SK-N-SH (cell line): Measurements from ENCODE around the gene VMP1. TPM values are rescaled to one million over a fixed set of nuclear protein-coding genes. Genes with fewer than 3 reads are reported as not detected.

Experiments used
- CTCF ChIA-PET: fragments of 300-600, 350-600 bp; formaldehyde crosslinking; extraction: SDS; loops from one replicate; lab custom pipeline; 2021; lab: Yijun Ruan, JAX
- POLR2A ChIA-PET: fragments of 350-600 bp; sonication (Branson Sonifier 250); formaldehyde crosslinking; extraction: SDS; loops from one replicate; lab custom pipeline; 2020; ENCODE audit warnings: antibody characterized with exemption, inconsistent platforms; lab: Yijun Ruan, JAX
- DNase-seq: peaks from one replicate; pipeline ENCODE4 v3.0.0; 2012
- H2AFZ ChIP-seq: fragments of 200-600 bp; sonication (generic); 2 replicates; pipeline ENCODE4 v1.8.1; 2016; ENCODE audit warnings: antibody characterized with exemption, mild to moderate bottlenecking, low read depth
- H3F3A ChIP-seq: fragments of 200-600 bp; sonication (generic); replicated peaks from 2 replicates; pipeline ENCODE3; 2016; ENCODE audit warnings: antibody characterized with exemption, mild to moderate bottlenecking; ENCODE audit not compliant: insufficient read depth
- H3K27ac ChIP-seq, 2 experiments: fragments of 200-500 bp in 1 of 2; fragments of 200-600 bp in 1 of 2; sonication (Bioruptor generic) in 1 of 2; sonication (generic), shearing (Covaris generic) in 1 of 2; 2 replicates each; pipeline versions ENCODE4 v1.5.1 to v1.6.1; 2014 to 2016; ENCODE audit warnings: low read depth in 2 of 2, inconsistent platforms in 1 of 2, low read length in 1 of 2, mild to moderate bottlenecking in 1 of 2, mixed read lengths in 1 of 2
- H3K27me3 ChIP-seq: fragments of 200-600 bp; sonication (generic), shearing (Covaris generic); 2 replicates; pipeline ENCODE4 v1.6.1; 2016; ENCODE audit warnings: mixed run types; ENCODE audit not compliant: insufficient read depth
- H3K36me3 ChIP-seq, 2 experiments: fragments of 200-500 bp in 1 of 2; fragments of 200-600 bp in 1 of 2; sonication (Bioruptor generic) in 1 of 2; sonication (generic) in 1 of 2; replicated peaks in 1 of 2; 2 replicates each; pipeline versions ENCODE3 to v1.5.1; 2014 to 2016; ENCODE audit warnings: low read length in 1 of 2, mild to moderate bottlenecking in 1 of 2; ENCODE audit not compliant: insufficient read depth in 2 of 2, control insufficient read depth in 1 of 2
- H3K4me1 ChIP-seq, 2 experiments: fragments of 200-500 bp in 1 of 2; fragments of 200-600 bp in 1 of 2; sonication (Bioruptor generic) in 1 of 2; sonication (generic), shearing (Covaris generic) in 1 of 2; 2 replicates each; pipeline versions ENCODE4 v1.5.1 to v1.6.1; 2014 to 2016; ENCODE audit warnings: low read depth in 1 of 2, low read length in 1 of 2, mixed run types in 1 of 2; ENCODE audit not compliant: insufficient read depth in 2 of 2, control insufficient read depth in 1 of 2
- H3K4me2 ChIP-seq: fragments of 200-600 bp; sonication (generic), shearing (Covaris generic); 2 replicates; pipeline ENCODE4 v1.6.1; 2017; ENCODE audit warnings: mixed run types
- H3K4me3 ChIP-seq, 2 experiments: fragments of 200-500 bp in 1 of 2; fragments of 200-600 bp in 1 of 2; sonication (Bioruptor generic) in 1 of 2; sonication (generic), shearing (Covaris generic) in 1 of 2; 2 replicates each; pipeline versions ENCODE4 v1.5.1 to v1.8.1; 2014 to 2016; ENCODE audit warnings: low read depth in 2 of 2, inconsistent platforms in 1 of 2, low read length in 1 of 2, mild to moderate bottlenecking in 1 of 2, mixed read lengths in 1 of 2, moderate library complexity in 1 of 2
- H3K79me2 ChIP-seq: fragments of 200-600 bp; sonication (generic); 2 replicates; pipeline ENCODE4 v1.8.1; 2017; ENCODE audit warnings: mild to moderate bottlenecking; ENCODE audit not compliant: insufficient read depth
- H3K9ac ChIP-seq: fragments of 200-600 bp; sonication (generic); 2 replicates; pipeline ENCODE4 v1.6.1; 2017; ENCODE audit warnings: mixed run types
- H3K9me2 ChIP-seq: fragments of 200-600 bp; sonication (generic); 2 replicates; pipeline ENCODE4 v1.6.1; 2017; ENCODE audit warnings: mixed run types
- H3K9me3 ChIP-seq: fragments of 200-600 bp; sonication (generic); 2 replicates; pipeline ENCODE4 v1.6.1; 2017; ENCODE audit warnings: mixed run types, mild to moderate bottlenecking, moderate library complexity
- H4K20me1 ChIP-seq: fragments of 200-600 bp; sonication (generic); 2 replicates; pipeline ENCODE4 v1.6.1; 2017; ENCODE audit warnings: mild to moderate bottlenecking, mixed run types; ENCODE audit not compliant: insufficient read depth
- CHD2 ChIP-seq: fragments of 150-350 bp; IDR thresholded peaks from 2 replicates; pipeline ENCODE4 v1.6.1; 2018; ENCODE audit warnings: low read length; ENCODE audit not compliant: partially characterized antibody
- ELF1 ChIP-seq: IDR thresholded peaks from 2 replicates; pipeline ENCODE4 v1.4.0; 2012
- EZH2phosphoT487 ChIP-seq: fragments of 200-600 bp; sonication (generic); IDR thresholded peaks from 2 replicates; pipeline ENCODE4 v1.6.1; 2017; ENCODE audit warnings: low read depth, mixed run types, mild to moderate bottlenecking, antibody characterized with exemption, moderate library complexity, borderline replicate concordance
- FOSL2 ChIP-seq: IDR thresholded peaks from 2 replicates; pipeline ENCODE4 v1.4.0; 2012; ENCODE audit warnings: low read depth, mild to moderate bottlenecking, moderate library complexity, borderline replicate concordance
- FOXM1 ChIP-seq: IDR thresholded peaks from 2 replicates; pipeline ENCODE4 v1.4.0; 2012; ENCODE audit warnings: low read depth, mild to moderate bottlenecking
- GABPA ChIP-seq: IDR thresholded peaks from 2 replicates; pipeline ENCODE4 v1.4.0; 2012; ENCODE audit warnings: low read depth, mild to moderate bottlenecking
- JUND ChIP-seq: IDR thresholded peaks from 2 replicates; pipeline ENCODE4 v1.4.0; 2012
- MXI1 ChIP-seq: IDR thresholded peaks from 2 replicates; pipeline ENCODE4 v1.6.1; 2012; ENCODE audit warnings: mild to moderate bottlenecking, low read depth, low read length, improper control_type of control experiment
- NRF1 ChIP-seq: IDR thresholded peaks from 2 replicates; pipeline ENCODE4 v1.6.1; 2012; ENCODE audit warnings: low read depth, mild to moderate bottlenecking, low read length
- POLR2AphosphoS5 ChIP-seq: IDR thresholded peaks from 2 replicates; pipeline ENCODE4 v1.6.1; 2012; ENCODE audit warnings: low read depth, low read length
- RCOR1 ChIP-seq: fragments of 150-350 bp; IDR thresholded peaks from 2 replicates; pipeline ENCODE4 v1.6.1; 2017; ENCODE audit warnings: antibody characterized with exemption, low read length
- RFX5 ChIP-seq: IDR thresholded peaks from 2 replicates; pipeline ENCODE4 v1.6.1; 2012; ENCODE audit warnings: mild to moderate bottlenecking, improper control_type of control experiment, low read length
- RXRA ChIP-seq: IDR thresholded peaks from 2 replicates; pipeline ENCODE4 v1.4.0; 2012; ENCODE audit warnings: low read depth, mild to moderate bottlenecking, borderline replicate concordance
- SMC3 ChIP-seq: IDR thresholded peaks from 2 replicates; pipeline ENCODE4 v1.6.1; 2012; ENCODE audit warnings: low read depth, low read length, improper control_type of control experiment
- TAF1 ChIP-seq: IDR thresholded peaks from 2 replicates; pipeline ENCODE4 v1.6.1; 2012; ENCODE audit warnings: low read depth, mild to moderate bottlenecking, low read length, moderate library complexity, borderline replicate concordance
- TEAD4 ChIP-seq: IDR thresholded peaks from 2 replicates; pipeline ENCODE4 v1.4.0; 2012; ENCODE audit warnings: mild to moderate bottlenecking, borderline replicate concordance; ENCODE audit not compliant: insufficient read depth
- YY1 ChIP-seq: IDR thresholded peaks from 2 replicates; pipeline ENCODE4 v1.4.0; 2012; ENCODE audit warnings: low read depth, mild to moderate bottlenecking
- WGBS: methylation state at CpG from one replicate; pipeline ENCODE4 v1.1.6; 2017; ENCODE audit warnings: low lambda C conversion rate; 5-methylcytosine and 5-hydroxymethylcytosine counted together
- polyA plus RNA-seq, 3 experiments: library from polyadenylated mRNA; depleted of rRNA; stranded (reverse); fragments of >200 nt; gene quantifications; 2 replicates each; pipeline ENCODE4 v1.2.3, GENCODE V29; 2012
- TF ChIP-seq, protein P1 (sequence below): IDR thresholded peaks from 2 replicates; pipeline ENCODE4 v1.4.0; 2012; ENCODE audit warnings: low read depth
- TF ChIP-seq, protein P2 (sequence below): IDR thresholded peaks from 2 replicates; pipeline ENCODE4 v1.4.0; 2012; ENCODE audit warnings: low read depth, borderline replicate concordance
- TF ChIP-seq, protein P3 (sequence below): fragments of 200-600 bp; sonication (generic); IDR thresholded peaks from 2 replicates; pipeline ENCODE4 v1.6.1; 2017; ENCODE audit warnings: antibody characterized with exemption, mild to moderate bottlenecking, moderate library complexity
- TF ChIP-seq, protein P4 (sequence below): fragments of 150-350 bp; IDR thresholded peaks from 2 replicates; pipeline ENCODE4 v1.6.1; 2016; ENCODE audit warnings: mild to moderate bottlenecking, low read depth, low read length

The VMP1 gene
- polyA plus RNA-seq, 1 of the 3 experiments (the other 2 are of a cell fraction): 169 TPM

DNA sequence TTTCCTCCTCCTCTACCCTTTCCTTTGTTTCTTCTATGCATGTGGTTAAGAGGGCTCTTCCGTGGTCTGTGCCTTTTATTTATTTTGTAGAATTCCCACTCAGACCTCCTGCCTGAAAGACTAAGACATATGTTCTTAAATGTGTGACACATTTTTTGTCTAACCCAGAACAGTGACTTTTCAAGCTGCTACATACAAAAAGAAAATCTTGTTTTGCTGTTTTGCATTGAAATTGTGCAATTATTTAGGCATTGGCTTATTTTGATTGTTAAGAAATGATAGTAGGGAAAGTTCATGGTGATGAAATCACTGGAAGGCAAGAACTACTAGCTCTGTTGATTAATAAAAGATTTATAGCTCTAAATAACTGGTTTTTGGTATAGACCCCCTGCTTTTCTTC is 108.5 kb downstream of the VMP1 start:
- H3K36me3 ChIP-seq: peaks cover 13 to 37% of the 10 kb centered on the region in 2 experiments
- no peak for DNase-seq
- 87% methylated on average over 1 of the region's 1 CpG for WGBS

DNA sequence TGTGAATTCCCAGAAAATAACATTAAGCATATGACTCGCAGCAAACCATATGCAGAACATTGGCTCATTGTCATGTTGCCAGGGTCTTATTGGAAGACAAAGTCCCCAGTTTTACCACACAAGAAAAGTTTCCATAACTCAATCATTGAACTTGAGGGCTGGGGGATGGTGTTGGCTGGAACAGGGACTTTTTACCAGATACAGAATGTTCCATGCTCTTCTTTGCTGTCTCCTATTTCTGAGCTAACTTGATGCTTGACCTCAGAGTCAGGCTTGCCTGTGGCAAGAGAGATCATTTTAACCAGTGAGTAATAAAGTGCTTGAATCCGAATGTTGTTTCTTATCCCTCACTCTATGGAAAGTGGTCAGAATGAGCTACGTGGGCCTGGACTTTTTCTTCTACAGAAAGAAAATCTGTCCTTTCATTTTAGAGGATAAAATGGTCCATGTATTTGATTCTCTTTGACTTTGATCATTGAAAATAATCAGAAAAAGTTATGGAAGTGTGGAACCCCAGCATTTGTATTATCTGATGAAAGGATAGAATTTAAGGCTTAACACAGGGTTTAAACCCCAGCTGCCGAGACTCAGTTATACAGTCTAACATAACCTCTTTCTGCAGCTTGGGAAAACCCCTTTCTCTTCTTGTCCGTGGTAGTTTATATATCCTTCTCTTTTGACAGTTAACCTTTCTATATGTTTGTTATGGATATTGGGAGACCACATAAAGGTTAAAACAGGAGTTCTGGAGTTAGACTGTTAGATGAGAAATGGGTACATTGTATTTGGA is 118.3 kb downstream of the VMP1 start:
- Histone ChIP-seq H3F3A (peaks cover 58% of the 10 kb centered on the region), H3K9me3 (no peaks in the 10 kb centered on the region), H3K9ac (peak overlapping the region; percentile 95), H3K9me2 (no peaks in the 10 kb centered on the region), H3K4me1 (peaks cover 14 to 42% of the 10 kb centered on the region in 2 experiments), H3K36me3 (peaks cover 0 to 18% of the 10 kb centered on the region in 2 experiments), H3K27ac (peak overlapping the region; percentile 70 to 100), H4K20me1 (no peaks in the 10 kb centered on the region), H3K4me3 (peak overlapping the region in 1 of 2 experiments; percentile 20; a peak in 1 of 4 replicates), H2AFZ (peak overlapping the region; percentile 4), H3K79me2 (peaks cover 43% of the 10 kb centered on the region), H3K4me2 (peak overlapping the region; percentile 67), H3K27me3 (no peaks in the 10 kb centered on the region)
- CTCF ChIA-PET: interaction anchor here (0.6 to 1.7 kb wide), 4 partner anchors 10 to 73 kb away, joined by 3 to 9 read pairs (median 3); no protein-coding TSS in a partner anchor
- DNase-seq: no peak
- WGBS: 26% methylated on average over 5 of the region's 5 CpGs
- POLR2A ChIA-PET: no interaction called here
- TF ChIP-seq TEAD4: peak; percentile 49; the same call in 1 of the 2 replicates
- TF ChIP-seq POLR2AphosphoS5: peak; percentile 62
- TF ChIP-seq, protein P1, sequence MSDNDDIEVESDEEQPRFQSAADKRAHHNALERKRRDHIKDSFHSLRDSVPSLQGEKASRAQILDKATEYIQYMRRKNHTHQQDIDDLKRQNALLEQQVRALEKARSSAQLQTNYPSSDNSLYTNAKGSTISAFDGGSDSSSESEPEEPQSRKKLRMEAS: peak; percentile 83
- peak; percentile 62; the same call in 1 of the 2 replicates for TF ChIP-seq FOXM1
- TF ChIP-seq RFX5: peak; percentile 60; the same call in 1 of the 2 replicates
- 0 out of 2 replicates have a peak, but pooled peaks have one; percentile 19 for TF ChIP-seq JUND
- TF ChIP-seq EZH2phosphoT487: no peak
- TF ChIP-seq, protein P2, sequence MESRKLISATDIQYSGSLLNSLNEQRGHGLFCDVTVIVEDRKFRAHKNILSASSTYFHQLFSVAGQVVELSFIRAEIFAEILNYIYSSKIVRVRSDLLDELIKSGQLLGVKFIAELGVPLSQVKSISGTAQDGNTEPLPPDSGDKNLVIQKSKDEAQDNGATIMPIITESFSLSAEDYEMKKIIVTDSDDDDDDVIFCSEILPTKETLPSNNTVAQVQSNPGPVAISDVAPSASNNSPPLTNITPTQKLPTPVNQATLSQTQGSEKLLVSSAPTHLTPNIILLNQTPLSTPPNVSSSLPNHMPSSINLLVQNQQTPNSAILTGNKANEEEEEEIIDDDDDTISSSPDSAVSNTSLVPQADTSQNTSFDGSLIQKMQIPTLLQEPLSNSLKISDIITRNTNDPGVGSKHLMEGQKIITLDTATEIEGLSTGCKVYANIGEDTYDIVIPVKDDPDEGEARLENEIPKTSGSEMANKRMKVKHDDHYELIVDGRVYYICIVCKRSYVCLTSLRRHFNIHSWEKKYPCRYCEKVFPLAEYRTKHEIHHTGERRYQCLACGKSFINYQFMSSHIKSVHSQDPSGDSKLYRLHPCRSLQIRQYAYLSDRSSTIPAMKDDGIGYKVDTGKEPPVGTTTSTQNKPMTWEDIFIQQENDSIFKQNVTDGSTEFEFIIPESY: 0 out of 2 replicates have a peak, but pooled peaks have one; percentile 7
- TF ChIP-seq RXRA: peak; percentile 67; the same call in 1 of the 2 replicates
- no peak for TF ChIP-seq NRF1

More for the DNA sequence above, 108.5 kb downstream of the VMP1 start:
- no peaks in the 10 kb centered on the region for H4K20me1 ChIP-seq
- CTCF ChIA-PET: interaction anchor here (1.0 kb wide), 2 partner anchors 11 to 16 kb away, joined by 3 read pairs; no protein-coding TSS in a partner anchor
- POLR2A ChIA-PET: no interaction called here
- H3K9me3 ChIP-seq: no peaks in the 10 kb centered on the region
- 0 out of 2 replicates have a peak, but pooled peaks cover 2% of the 10 kb centered on the region for H3K79me2 ChIP-seq
- H3K4me3 ChIP-seq: no peak overlapping the region
- H3K9ac ChIP-seq: no peak overlapping the region
- no peaks in the 10 kb centered on the region for H3K9me2 ChIP-seq
- TF ChIP-seq GABPA (no peak), MXI1 (no peak), SMC3 (no peak), ELF1 (no peak), EZH2phosphoT487 (no peak), NRF1 (no peak), YY1 (no peak), RCOR1 (no peak), FOSL2 (no peak), CHD2 (no peak), TAF1 (no peak)
- TF ChIP-seq, protein P3, sequence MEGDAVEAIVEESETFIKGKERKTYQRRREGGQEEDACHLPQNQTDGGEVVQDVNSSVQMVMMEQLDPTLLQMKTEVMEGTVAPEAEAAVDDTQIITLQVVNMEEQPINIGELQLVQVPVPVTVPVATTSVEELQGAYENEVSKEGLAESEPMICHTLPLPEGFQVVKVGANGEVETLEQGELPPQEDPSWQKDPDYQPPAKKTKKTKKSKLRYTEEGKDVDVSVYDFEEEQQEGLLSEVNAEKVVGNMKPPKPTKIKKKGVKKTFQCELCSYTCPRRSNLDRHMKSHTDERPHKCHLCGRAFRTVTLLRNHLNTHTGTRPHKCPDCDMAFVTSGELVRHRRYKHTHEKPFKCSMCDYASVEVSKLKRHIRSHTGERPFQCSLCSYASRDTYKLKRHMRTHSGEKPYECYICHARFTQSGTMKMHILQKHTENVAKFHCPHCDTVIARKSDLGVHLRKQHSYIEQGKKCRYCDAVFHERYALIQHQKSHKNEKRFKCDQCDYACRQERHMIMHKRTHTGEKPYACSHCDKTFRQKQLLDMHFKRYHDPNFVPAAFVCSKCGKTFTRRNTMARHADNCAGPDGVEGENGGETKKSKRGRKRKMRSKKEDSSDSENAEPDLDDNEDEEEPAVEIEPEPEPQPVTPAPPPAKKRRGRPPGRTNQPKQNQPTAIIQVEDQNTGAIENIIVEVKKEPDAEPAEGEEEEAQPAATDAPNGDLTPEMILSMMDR: no peak
- TF ChIP-seq, protein P4, sequence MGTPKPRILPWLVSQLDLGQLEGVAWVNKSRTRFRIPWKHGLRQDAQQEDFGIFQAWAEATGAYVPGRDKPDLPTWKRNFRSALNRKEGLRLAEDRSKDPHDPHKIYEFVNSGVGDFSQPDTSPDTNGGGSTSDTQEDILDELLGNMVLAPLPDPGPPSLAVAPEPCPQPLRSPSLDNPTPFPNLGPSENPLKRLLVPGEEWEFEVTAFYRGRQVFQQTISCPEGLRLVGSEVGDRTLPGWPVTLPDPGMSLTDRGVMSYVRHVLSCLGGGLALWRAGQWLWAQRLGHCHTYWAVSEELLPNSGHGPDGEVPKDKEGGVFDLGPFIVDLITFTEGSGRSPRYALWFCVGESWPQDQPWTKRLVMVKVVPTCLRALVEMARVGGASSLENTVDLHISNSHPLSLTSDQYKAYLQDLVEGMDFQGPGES: no peak
- TF ChIP-seq, all 33 proteins: peak for 0
- Histone ChIP-seq H3K27ac (peak overlapping the region in 1 of 2 experiments; percentile 27; a peak in 2 of 4 replicates), H3F3A (peaks cover 25% of the 10 kb centered on the region), H2AFZ (no peak overlapping the region), H3K4me1 (peaks cover 0 to 7% of the 10 kb centered on the region in 2 experiments; a peak in 2 of 4 replicates), H3K27me3 (no peaks in the 10 kb centered on the region), H3K4me2 (no peak overlapping the region)
